GM12872 (cell line): ENCODE results near the gene HOXA11.

Experiments
- TF ChIP-seq, protein P1 (sequence below): IDR thresholded peaks from 3 replicates; pipeline ENCODE4 v1.5.1; 2011; ENCODE audit warnings: low read depth, mild to moderate bottlenecking, low read length, moderate library complexity; ENCODE audit not compliant: insufficient read depth

The HOXA11 gene

DNA sequence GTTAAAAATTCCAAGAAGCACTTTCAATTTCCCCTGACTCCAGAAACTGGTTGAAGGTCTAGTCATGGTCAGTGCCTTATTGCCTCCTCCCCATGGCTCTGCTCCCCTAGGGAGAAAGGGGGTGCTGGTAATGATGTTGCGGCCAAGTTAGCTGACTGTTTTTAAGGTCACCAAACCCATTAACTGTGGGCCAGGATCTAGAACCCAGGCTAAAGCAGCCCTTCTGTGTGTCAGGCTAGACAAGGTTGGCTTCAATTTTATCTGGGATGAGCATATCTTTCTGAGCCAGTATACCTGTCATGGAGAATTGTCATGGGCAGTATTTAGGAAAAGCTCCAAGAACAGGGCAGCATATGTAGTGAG is 26.0 kb upstream of the HOXA11 start:
- TF ChIP-seq, protein P1, sequence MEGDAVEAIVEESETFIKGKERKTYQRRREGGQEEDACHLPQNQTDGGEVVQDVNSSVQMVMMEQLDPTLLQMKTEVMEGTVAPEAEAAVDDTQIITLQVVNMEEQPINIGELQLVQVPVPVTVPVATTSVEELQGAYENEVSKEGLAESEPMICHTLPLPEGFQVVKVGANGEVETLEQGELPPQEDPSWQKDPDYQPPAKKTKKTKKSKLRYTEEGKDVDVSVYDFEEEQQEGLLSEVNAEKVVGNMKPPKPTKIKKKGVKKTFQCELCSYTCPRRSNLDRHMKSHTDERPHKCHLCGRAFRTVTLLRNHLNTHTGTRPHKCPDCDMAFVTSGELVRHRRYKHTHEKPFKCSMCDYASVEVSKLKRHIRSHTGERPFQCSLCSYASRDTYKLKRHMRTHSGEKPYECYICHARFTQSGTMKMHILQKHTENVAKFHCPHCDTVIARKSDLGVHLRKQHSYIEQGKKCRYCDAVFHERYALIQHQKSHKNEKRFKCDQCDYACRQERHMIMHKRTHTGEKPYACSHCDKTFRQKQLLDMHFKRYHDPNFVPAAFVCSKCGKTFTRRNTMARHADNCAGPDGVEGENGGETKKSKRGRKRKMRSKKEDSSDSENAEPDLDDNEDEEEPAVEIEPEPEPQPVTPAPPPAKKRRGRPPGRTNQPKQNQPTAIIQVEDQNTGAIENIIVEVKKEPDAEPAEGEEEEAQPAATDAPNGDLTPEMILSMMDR: no peak

DNA sequence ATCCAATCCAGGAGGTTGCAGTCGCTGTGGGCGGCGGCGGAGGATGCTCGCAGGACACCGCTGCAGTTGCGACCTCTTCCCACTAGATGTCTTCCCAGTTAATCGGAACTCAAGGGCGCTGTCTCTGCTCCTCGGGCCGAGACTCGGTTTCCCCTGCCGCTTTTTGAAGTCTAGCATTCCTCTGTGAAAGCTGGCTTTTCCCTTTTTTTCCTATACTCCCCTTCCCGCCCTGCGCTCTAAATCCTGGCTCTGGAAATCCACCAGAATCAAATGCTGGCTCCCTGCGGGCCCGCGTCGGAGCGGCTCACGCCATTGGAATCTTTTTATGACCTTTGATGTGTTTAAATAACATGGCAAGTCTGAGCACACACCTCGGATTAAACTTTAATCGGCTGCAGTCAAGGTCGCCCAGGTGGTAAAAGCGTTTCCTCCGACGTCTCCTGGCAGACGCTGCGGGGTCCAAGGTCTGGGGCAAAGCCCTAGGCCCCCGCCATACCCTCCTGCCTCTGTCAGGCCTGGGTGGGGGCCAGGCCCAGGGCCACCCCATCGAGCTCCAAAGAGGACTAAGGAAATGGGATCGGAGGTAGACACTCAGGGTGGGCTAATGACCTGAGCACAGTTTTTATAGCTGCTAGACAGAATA is 25.5 kb upstream of the HOXA11 start:
- TF ChIP-seq, protein P1: peak; percentile 93

DNA sequence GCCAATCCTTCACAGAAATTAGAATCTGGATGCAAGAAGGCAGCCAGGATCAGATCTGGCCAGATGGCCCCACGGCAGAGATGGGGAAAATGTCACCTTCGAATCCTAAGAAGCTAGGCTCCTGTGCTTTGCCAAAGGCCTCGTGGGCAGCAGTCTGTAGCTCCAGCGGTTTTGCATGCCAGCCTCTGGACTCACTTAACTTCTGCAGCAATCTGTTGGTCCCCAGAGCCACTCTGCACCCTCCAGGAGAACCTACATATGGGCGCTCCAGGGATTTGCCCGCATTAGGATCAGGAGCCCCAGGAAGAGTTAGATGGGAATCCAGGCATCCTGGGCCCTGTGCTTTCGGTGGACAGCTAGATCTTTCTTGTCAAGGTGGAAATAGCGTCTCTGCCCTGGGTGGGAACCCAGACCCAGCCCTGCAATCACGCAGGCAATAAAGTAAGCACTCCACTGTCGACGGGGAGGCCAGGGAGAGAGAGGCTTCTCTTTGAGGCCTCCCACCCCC is 25.0 kb upstream of the HOXA11 start:
- TF ChIP-seq, protein P1: no peak

DNA sequence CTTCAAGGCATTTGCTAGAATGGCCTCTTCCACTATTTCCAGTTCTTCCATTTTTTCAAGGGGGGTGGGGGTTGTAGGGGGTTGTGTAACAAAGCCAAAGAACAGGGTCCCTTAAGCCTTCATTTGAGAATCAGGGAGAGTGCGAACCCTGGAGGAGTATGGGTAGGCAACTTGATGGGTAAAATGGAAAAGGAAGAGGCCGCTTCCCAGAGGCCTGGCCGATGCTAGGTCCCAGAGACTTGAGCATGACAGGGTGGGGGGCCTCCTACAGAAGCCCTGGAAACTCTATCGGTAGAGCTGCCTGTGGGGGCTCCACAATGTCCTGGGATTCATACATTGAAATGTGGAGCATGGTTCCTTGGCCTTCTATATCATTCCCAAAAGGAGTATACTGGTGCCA is 24.0 kb upstream of the HOXA11 start:
- TF ChIP-seq, protein P1: no peak

DNA sequence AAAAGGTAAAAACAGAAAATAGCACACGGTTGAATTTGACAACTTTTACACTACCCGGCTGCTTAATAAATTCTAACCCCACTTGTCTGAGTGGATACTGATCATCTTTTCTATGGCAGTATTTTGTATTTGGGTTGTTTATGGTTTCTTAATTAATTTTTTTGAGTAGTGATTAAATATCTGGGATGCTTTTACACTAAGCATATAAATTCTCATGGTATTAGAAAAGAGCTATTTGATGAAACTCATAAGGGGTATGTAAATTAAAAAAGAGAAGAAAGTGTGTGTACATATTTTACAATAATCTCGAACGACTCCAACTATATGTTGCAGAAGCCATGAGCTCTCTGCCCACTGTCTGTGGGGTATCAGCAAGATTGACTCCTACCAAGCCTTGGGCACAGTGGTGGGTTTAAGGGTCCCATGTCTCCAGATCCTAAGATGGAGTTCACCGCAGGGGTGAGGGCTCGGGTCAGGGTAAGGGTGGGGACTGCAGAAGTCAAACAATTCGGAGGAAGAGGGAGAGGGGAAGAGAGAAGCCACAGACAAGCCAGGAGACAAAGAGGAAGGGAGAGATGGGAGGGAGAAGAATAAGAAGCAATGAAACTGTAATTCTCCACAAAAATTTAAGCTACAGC is 22.4 kb upstream of the HOXA11 start:
- TF ChIP-seq, protein P1: no peak

DNA sequence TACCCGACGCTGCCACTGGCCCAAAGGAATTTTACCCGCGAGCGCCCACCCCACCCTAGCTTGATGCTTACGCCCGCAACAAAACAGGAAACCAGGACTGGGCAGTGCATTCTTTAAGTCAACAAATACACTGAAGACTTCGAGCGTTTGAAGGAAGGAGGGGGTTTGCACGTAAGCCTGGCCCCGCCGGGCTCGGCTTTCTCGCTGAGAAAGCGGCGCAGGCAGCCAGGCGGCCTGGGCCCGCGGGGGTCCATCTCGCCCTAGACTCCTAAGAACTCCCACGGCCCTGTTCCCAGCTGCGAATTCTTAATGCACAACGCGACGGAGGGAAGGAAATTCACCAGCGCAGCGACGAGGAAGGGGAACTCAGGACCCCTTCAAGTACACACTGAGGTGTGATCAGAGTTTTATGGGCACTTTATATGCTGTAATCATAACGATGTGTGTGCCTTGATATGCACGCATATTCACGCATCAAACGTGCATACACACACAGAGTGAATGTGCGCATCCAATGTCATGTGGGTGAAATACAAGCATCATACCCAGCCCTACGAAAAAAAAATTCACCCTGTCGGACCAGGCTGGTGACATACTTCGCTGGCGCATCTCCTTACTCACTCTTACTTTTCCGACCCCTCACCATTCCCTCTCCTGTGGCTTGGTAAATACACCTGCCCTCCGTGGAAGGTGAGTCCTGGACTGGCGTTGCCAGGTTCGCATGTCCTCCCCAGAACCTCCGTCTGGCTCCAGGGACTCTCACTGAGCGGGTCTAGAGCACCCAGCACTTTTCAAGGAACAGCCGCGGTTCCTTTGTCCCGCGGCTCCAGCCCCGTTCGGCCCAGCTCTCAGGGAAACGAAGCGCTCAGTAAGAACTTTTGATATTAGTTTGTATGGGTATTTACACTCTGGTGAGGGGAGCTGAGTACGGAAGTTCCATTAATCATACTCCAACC is 20.6 kb upstream of the HOXA11 start:
- TF ChIP-seq, protein P1: no peak

DNA sequence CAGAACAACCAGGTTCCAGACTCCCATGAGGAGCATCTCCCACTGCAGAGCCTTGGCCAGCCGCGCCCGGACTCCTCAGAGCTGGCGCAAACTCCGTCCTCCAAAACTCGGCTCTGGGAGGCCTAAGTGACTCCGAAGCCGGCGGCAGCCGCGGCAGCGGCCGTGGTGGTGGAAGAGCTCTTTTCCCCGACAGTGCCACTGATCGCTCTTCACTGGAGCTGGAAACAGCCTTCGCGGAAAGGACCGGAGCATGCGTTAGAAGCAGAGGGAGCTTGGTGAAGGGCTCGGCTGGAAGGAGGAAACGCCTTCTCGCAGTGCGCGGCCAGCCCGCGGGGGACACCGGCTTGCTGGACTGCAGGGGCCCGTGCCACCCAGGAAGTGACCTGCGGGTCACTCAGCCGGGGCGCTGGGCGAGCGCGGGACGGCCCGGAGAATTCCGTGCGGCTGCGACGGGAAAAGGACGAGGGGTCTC is 19.9 kb upstream of the HOXA11 start:
- TF ChIP-seq, protein P1: no peak
